Stomach (tissue), 4 donors: ENCODE measurements around the gene SLC39A1.

Experiments used
- EP300 ChIP-seq: sonication (generic); formaldehyde crosslinking; IDR thresholded peaks from one replicate; pipeline ENCODE4 v1.6.1; 2017; ENCODE audit warnings: antibody characterized with exemption
- POLR2A ChIP-seq, 4 donors: fragments of 450-650 bp; IDR thresholded peaks; one replicate each; pipeline ENCODE4 v1.6.1; 2016; ENCODE audit warnings: antibody characterized with exemption in 4 of 4, control low read depth in 2 of 4, mild to moderate bottlenecking in 1 of 4, moderate library complexity in 1 of 4
- POLR2AphosphoS5 ChIP-seq, 3 donors: sonication (generic); formaldehyde crosslinking; IDR thresholded peaks; one replicate each; pipeline ENCODE4 v1.6.1; 2016; ENCODE audit warnings: antibody characterized with exemption in 3 of 3
- TF ChIP-seq, protein P1 (sequence below), 7 experiments: fragments of 450-650 bp in 4 of 7; fragments of 200-600 bp in 3 of 7; sonication (generic) in 3 of 7; IDR thresholded peaks; one replicate each; pipeline ENCODE4 v1.5.1; 2016 to 2019; ENCODE audit warnings: antibody characterized with exemption in 7 of 7, control low read depth in 2 of 7, mild to moderate bottlenecking in 1 of 7

DNA sequence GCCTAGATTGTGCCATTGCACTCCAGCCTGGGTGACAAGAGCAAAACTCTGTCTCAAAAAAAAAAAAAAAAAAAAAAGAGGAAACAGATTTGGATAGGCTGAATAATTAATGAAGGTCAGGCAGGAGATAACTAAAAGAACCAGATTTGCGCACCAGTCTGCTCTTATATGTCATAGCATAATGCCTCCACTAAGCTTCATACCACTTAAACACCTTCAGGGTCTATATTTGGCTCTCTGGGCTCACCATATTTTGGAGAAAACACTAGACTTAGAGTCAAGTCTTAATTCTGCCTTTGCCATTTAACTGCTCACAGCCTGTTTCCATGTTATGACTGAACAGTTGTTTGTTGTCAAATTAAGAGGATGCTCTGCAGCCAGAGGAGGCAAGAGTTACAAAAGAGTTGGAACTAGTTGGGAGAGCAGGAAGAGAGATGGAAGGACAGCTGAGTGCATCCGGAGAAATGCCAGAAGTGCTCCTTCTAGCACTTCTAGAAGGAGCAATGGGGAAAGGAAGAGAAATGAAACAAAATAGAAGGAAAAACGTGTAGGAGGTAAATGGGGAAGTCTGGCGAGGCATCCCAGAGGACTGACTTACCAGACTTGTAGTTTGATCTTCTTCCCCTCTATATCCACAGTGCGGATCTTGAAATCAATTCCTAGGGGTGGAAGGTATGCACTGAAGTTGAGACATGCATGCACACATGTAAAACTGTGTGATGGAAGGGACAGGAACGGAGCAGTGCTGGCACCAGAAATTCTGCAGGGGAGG lies 21.0 kb upstream of the SLC39A1 start:
- TF ChIP-seq, protein P1, sequence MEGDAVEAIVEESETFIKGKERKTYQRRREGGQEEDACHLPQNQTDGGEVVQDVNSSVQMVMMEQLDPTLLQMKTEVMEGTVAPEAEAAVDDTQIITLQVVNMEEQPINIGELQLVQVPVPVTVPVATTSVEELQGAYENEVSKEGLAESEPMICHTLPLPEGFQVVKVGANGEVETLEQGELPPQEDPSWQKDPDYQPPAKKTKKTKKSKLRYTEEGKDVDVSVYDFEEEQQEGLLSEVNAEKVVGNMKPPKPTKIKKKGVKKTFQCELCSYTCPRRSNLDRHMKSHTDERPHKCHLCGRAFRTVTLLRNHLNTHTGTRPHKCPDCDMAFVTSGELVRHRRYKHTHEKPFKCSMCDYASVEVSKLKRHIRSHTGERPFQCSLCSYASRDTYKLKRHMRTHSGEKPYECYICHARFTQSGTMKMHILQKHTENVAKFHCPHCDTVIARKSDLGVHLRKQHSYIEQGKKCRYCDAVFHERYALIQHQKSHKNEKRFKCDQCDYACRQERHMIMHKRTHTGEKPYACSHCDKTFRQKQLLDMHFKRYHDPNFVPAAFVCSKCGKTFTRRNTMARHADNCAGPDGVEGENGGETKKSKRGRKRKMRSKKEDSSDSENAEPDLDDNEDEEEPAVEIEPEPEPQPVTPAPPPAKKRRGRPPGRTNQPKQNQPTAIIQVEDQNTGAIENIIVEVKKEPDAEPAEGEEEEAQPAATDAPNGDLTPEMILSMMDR (IDR thresholded peaks at IDR 0.05): no peak
- no peak for TF ChIP-seq POLR2A (IDR thresholded peaks at IDR 0.05)
- no peak for TF ChIP-seq EP300
- no peak for TF ChIP-seq POLR2AphosphoS5 (IDR thresholded peaks at IDR 0.05)
